HK-2 (cell line): Measurements from ENCODE around the gene TRAF2.

Experiments
- DNase-seq: peaks from one replicate; pipeline ENCODE4 v3.0.0-alpha.2; 2018; ENCODE audit not compliant: unreplicated experiment

TRAF2 gene

GRCh38 chr9:136847088-136847825, 39.1 kb upstream of the TRAF2 start:
- peak; percentile 96 for DNase-seq

- peak; percentile 95 for DNase-seq
These were observed 38.4 kb upstream of the TRAF2 start for GRCh38 chr9:136847826-136848392.

- peak; percentile 61 for DNase-seq
These were observed 37.8 kb upstream of the TRAF2 start for GRCh38 chr9:136848393-136849037.

- DNase-seq = peak; percentile 99
These were observed 37.0 kb upstream of the TRAF2 start, which contains the start of gene PHPT1 for GRCh38 chr9:136849038-136849959. Gene PHPT1 (plus strand): TSS chr9:136849409. CDS start chr9:136849431, 22 bp downstream.

GRCh38 chr9:136849960-136850865, 36.1 kb upstream of the TRAF2 start:
- DNase-seq = no peak

GRCh38 chr9:136850866-136851775, 35.2 kb upstream of the TRAF2 start:
- DNase-seq = peak; percentile 15

- peak; percentile 14 for DNase-seq
These were observed 34.2 kb upstream of the TRAF2 start, which contains the start of gene MAMDC4 for GRCh38 chr9:136851941-136852663. Gene MAMDC4 (plus strand): TSS chr9:136852346. CDS start chr9:136852417, 71 bp downstream.

GRCh38 chr9:136852664-136853595, 33.4 kb upstream of the TRAF2 start:
- DNase-seq = no peak

- no peak for DNase-seq
These were observed 32.7 kb upstream of the TRAF2 start for GRCh38 chr9:136853596-136854112.

GRCh38 chr9:136854113-136854841, 32.0 kb upstream of the TRAF2 start:
- DNase-seq = no peak

GRCh38 chr9:136854842-136855460, 31.4 kb upstream of the TRAF2 start:
- no peak for DNase-seq

GRCh38 chr9:136855461-136856078, 30.7 kb upstream of the TRAF2 start:
- peak; percentile 19 for DNase-seq

- DNase-seq = peak; percentile 37
These were observed 30.2 kb upstream of the TRAF2 start for GRCh38 chr9:136856079-136856476.

- peak; percentile 26 for DNase-seq
These were observed 29.7 kb upstream of the TRAF2 start for GRCh38 chr9:136856541-136857141.

GRCh38 chr9:136857166-136857565, 29.1 kb upstream of the TRAF2 start:
- DNase-seq = no peak
